Measurements from ENCODE around the gene DLGAP1.

DNA sequence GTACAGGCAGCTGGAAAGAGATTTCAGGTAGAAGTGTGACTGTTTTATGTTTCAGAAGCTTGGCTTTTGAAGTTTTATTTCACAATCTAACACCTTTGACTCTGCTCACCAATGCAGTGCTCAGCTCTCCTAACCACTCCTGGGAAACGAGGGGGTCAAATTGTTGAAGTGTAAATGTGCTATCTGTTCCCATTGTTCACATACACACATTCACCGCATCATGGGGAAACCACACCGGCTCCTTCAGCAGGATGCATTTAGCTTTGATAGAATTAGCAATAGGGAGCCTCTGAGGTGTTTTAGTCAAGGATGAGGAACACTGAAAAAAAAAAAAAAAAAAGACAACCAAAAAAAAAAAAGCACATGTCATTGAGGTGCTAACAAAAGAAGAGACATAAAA, 13.4 kb upstream of the DLGAP1 start:
- TF ChIP-seq, protein P1, sequence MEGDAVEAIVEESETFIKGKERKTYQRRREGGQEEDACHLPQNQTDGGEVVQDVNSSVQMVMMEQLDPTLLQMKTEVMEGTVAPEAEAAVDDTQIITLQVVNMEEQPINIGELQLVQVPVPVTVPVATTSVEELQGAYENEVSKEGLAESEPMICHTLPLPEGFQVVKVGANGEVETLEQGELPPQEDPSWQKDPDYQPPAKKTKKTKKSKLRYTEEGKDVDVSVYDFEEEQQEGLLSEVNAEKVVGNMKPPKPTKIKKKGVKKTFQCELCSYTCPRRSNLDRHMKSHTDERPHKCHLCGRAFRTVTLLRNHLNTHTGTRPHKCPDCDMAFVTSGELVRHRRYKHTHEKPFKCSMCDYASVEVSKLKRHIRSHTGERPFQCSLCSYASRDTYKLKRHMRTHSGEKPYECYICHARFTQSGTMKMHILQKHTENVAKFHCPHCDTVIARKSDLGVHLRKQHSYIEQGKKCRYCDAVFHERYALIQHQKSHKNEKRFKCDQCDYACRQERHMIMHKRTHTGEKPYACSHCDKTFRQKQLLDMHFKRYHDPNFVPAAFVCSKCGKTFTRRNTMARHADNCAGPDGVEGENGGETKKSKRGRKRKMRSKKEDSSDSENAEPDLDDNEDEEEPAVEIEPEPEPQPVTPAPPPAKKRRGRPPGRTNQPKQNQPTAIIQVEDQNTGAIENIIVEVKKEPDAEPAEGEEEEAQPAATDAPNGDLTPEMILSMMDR (IDR thresholded peaks at IDR 0.05; ENCODE audit: low read depth, low read length): no peak
- TF ChIP-seq EZH2phosphoT487 (IDR thresholded peaks at IDR 0.05; ENCODE audit: low read depth): no peak
